A549 (cell line): ENCODE data around the gene DLL4.

Experiments
- BHLHE40 ChIP-seq: IDR thresholded peaks from 2 replicates; pipeline ENCODE4 v1.6.1; 2012; ENCODE audit warnings: low read depth, low read length, inconsistent platforms
- CEBPB ChIP-seq, 2 experiments: fragments of >200 bp in 1 of 2; sonication (Bioruptor Twin) in 1 of 2; formaldehyde crosslinking in 1 of 2; IDR thresholded peaks; 2 replicates each; pipeline ENCODE4 v1.6.1; 2012 to 2016
- KDM5A ChIP-seq: fragments of 200-600 bp; sonication (generic); IDR thresholded peaks from 2 replicates; pipeline ENCODE4 v1.6.1; 2016; ENCODE audit warnings: antibody characterized with exemption, mild to moderate bottlenecking
- MAZ ChIP-seq: fragments of 150-350 bp; IDR thresholded peaks from 2 replicates; pipeline ENCODE4 v1.6.1; 2014; ENCODE audit warnings: antibody characterized with exemption, low read depth, low read length, borderline replicate concordance
- POLR2A ChIP-seq: IDR thresholded peaks from 2 replicates; pipeline ENCODE4 v1.6.1; 2012; ENCODE audit warnings: mild to moderate bottlenecking, low read length
- RAD21 ChIP-seq, 2 experiments: fragments of >200 bp in 1 of 2; sonication (Bioruptor Twin) in 1 of 2; formaldehyde crosslinking in 1 of 2; IDR thresholded peaks in 1 of 2; conservative IDR thresholded peaks in 1 of 2; 2 replicates in 1 of 2; 3 replicates in 1 of 2; pipeline ENCODE4 v1.6.1; 2012 to 2018; ENCODE audit warnings: inconsistent platforms in 1 of 2
- RCOR1 ChIP-seq: fragments of 150-350 bp; IDR thresholded peaks from 2 replicates; pipeline ENCODE4 v1.6.1; 2014; ENCODE audit warnings: antibody characterized with exemption, low read length, low read depth
- REST ChIP-seq: fragments of 200-600 bp; sonication (generic); IDR thresholded peaks from 2 replicates; pipeline ENCODE4 v1.6.1; 2016; ENCODE audit warnings: antibody characterized with exemption, mild to moderate bottlenecking, moderate library complexity
- RNF2 ChIP-seq: fragments of 200-600 bp; sonication (generic); IDR thresholded peaks from 2 replicates; pipeline ENCODE4 v1.6.1; 2016; ENCODE audit warnings: low read depth, mild to moderate bottlenecking, antibody characterized with exemption, moderate library complexity, borderline replicate concordance
- TP53 ChIP-seq: fragments of 250-450 bp; sonication (Bioruptor Pico); IDR thresholded peaks from 2 replicates; pipeline ENCODE4 v1.5.0; 2021; ENCODE audit warnings: mild to moderate bottlenecking, moderate library complexity
- ZC3H11A ChIP-seq: fragments of 450-650 bp; IDR thresholded peaks from 2 replicates; pipeline ENCODE4 v1.6.1; 2014; ENCODE audit warnings: antibody characterized with exemption, mild to moderate bottlenecking
- TF ChIP-seq, protein P1 (sequence below): fragments of >200 bp; sonication (Bioruptor Twin); formaldehyde crosslinking; IDR thresholded peaks from 3 replicates; pipeline ENCODE4 v1.5.1; 2016

GRCh38 chr15:40899536-40900207 is 29.5 kb upstream of the DLL4 start:
- TF ChIP-seq POLR2A (no peak), TP53 (CRISPR knock-in tag) (no peak), KDM5A (no peak), REST (no peak), BHLHE40 (no peak), MAZ (no peak), RNF2 (no peak), CEBPB (IDR thresholded peaks at IDR 0.05) (no peak), RCOR1 (no peak), RAD21 (conservative IDR thresholded peaks at IDR 0.05 in 1 of 2, IDR thresholded peaks at IDR 0.05 in 1 of 2) (no peak), ZC3H11A (no peak)
- TF ChIP-seq, protein P1, sequence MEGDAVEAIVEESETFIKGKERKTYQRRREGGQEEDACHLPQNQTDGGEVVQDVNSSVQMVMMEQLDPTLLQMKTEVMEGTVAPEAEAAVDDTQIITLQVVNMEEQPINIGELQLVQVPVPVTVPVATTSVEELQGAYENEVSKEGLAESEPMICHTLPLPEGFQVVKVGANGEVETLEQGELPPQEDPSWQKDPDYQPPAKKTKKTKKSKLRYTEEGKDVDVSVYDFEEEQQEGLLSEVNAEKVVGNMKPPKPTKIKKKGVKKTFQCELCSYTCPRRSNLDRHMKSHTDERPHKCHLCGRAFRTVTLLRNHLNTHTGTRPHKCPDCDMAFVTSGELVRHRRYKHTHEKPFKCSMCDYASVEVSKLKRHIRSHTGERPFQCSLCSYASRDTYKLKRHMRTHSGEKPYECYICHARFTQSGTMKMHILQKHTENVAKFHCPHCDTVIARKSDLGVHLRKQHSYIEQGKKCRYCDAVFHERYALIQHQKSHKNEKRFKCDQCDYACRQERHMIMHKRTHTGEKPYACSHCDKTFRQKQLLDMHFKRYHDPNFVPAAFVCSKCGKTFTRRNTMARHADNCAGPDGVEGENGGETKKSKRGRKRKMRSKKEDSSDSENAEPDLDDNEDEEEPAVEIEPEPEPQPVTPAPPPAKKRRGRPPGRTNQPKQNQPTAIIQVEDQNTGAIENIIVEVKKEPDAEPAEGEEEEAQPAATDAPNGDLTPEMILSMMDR: no peak
